Loucy (cell line): ENCODE measurements around the gene CALHM2.

Source experiments
- EZH2phosphoT487 ChIP-seq: fragments of 200-600 bp; IDR thresholded peaks from 2 replicates; pipeline ENCODE4 v1.6.1; 2018; ENCODE audit warnings: antibody characterized with exemption, mild to moderate bottlenecking, moderate library complexity, borderline replicate concordance
- TF ChIP-seq, protein P1 (sequence below): fragments of 200-600 bp; sonication (generic); conservative IDR thresholded peaks from 2 replicates; pipeline ENCODE4 v1.5.1; 2014; ENCODE audit warnings: mild to moderate bottlenecking, antibody characterized with exemption, low read length

GRCh38 chr10:103463499-103463898 is 11.3 kb upstream of the CALHM2 start:
- TF ChIP-seq, protein P1, sequence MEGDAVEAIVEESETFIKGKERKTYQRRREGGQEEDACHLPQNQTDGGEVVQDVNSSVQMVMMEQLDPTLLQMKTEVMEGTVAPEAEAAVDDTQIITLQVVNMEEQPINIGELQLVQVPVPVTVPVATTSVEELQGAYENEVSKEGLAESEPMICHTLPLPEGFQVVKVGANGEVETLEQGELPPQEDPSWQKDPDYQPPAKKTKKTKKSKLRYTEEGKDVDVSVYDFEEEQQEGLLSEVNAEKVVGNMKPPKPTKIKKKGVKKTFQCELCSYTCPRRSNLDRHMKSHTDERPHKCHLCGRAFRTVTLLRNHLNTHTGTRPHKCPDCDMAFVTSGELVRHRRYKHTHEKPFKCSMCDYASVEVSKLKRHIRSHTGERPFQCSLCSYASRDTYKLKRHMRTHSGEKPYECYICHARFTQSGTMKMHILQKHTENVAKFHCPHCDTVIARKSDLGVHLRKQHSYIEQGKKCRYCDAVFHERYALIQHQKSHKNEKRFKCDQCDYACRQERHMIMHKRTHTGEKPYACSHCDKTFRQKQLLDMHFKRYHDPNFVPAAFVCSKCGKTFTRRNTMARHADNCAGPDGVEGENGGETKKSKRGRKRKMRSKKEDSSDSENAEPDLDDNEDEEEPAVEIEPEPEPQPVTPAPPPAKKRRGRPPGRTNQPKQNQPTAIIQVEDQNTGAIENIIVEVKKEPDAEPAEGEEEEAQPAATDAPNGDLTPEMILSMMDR = no peak
- TF ChIP-seq EZH2phosphoT487 = no peak
